Measurements from ENCODE around the gene PFKFB3.

Gene PFKFB3

GRCh38 chr10:6220418-6221191, 17.9 kb downstream of the PFKFB3 start:
- DNase-seq (ENCODE audit: low read depth, low spot score) = no peak

- DNase-seq (ENCODE audit: low read depth, low spot score) = no peak
Measured at GRCh38 chr10:6221192-6221940, 18.6 kb downstream of the PFKFB3 start.

- no peak for DNase-seq (ENCODE audit: low read depth, low spot score)
Measured at GRCh38 chr10:6221971-6222751, 19.4 kb downstream of the PFKFB3 start.

- DNase-seq (ENCODE audit: low read depth, low spot score) = no peak
Measured at GRCh38 chr10:6222755-6223154, 20.0 kb downstream of the PFKFB3 start.

GRCh38 chr10:6223981-6224380, 21.2 kb downstream of the PFKFB3 start:
- DNase-seq (ENCODE audit: low read depth, low spot score) = no peak

- DNase-seq (ENCODE audit: low read depth, low spot score) = no peak
Measured at GRCh38 chr10:6224781-6225180, 22.0 kb downstream of the PFKFB3 start.

GRCh38 chr10:6225263-6225814, 22.6 kb downstream of the PFKFB3 start:
- no peak for DNase-seq (ENCODE audit: low read depth, low spot score)

GRCh38 chr10:6226216-6226615, 23.5 kb downstream of the PFKFB3 start:
- no peak for DNase-seq (ENCODE audit: low read depth, low spot score)

GRCh38 chr10:6227346-6227745, 24.6 kb downstream of the PFKFB3 start:
- DNase-seq (ENCODE audit: low read depth, low spot score) = no peak

- DNase-seq (ENCODE audit: low read depth, low spot score) = no peak
Measured at GRCh38 chr10:6228010-6228511, 25.3 kb downstream of the PFKFB3 start.

GRCh38 chr10:6228647-6229046, 25.9 kb downstream of the PFKFB3 start:
- no peak for DNase-seq (ENCODE audit: low read depth, low spot score)

GRCh38 chr10:6229290-6229689, 26.6 kb downstream of the PFKFB3 start:
- DNase-seq (ENCODE audit: low read depth, low spot score) = no peak

- no peak for DNase-seq (ENCODE audit: low read depth, low spot score)
Measured at GRCh38 chr10:6229746-6230145, 27.0 kb downstream of the PFKFB3 start.

- no peak for DNase-seq (ENCODE audit: low read depth, low spot score)
Measured at GRCh38 chr10:6230315-6230714, 27.6 kb downstream of the PFKFB3 start.

- no peak for DNase-seq (ENCODE audit: low read depth, low spot score)
Measured at GRCh38 chr10:6231146-6231545, 28.4 kb downstream of the PFKFB3 start.

- DNase-seq (ENCODE audit: low read depth, low spot score) = no peak
Measured at GRCh38 chr10:6231730-6232129, 29.0 kb downstream of the PFKFB3 start.

- no peak for DNase-seq (ENCODE audit: low read depth, low spot score)
Measured at GRCh38 chr10:6232225-6232807, 29.6 kb downstream of the PFKFB3 start.

GRCh38 chr10:6232846-6233724, 30.4 kb downstream of the PFKFB3 start:
- DNase-seq (ENCODE audit: low read depth, low spot score) = no peak

- no peak for DNase-seq (ENCODE audit: low read depth, low spot score)
Measured at GRCh38 chr10:6233725-6234277, 31.1 kb downstream of the PFKFB3 start.

- DNase-seq (ENCODE audit: low read depth, low spot score) = no peak
Measured at GRCh38 chr10:6234371-6234770, 31.6 kb downstream of the PFKFB3 start.
